Epithelial cell of prostate (primary cell): Measurements from ENCODE around the gene LDB2.

Experiments used
- DNase-seq: peaks from one replicate; pipeline ENCODE4 v3.0.0-alpha.2; 2011; ENCODE audit warnings: low read depth, low spot score
- H3K27ac ChIP-seq: fragments of 450-650 bp; 2 replicates; pipeline ENCODE4 v1.5.1; 2017; ENCODE audit warnings: mild to moderate bottlenecking

The LDB2 gene

DNA sequence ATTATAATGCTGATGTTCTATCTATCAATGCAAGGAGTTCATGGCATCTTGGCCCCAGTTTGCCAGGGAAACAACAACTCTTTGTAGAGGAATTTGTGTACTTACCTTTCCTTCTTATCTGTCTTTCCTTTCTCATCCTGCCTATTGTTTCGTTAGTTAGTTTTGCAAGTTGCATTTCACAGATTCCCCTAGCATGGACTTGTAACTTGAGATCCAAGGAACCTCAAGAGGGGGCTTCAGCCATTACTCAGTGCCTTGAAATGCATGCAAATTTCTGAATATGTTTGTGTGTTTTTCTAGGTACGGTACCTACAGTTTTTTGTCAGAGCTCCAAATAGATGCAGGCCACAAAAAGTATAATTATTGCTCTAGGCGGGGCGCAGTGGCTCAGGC, 203.6 kb downstream of the LDB2 start:
- DNase-seq = no peak
- H3K27ac ChIP-seq = no peak overlapping the region

DNA sequence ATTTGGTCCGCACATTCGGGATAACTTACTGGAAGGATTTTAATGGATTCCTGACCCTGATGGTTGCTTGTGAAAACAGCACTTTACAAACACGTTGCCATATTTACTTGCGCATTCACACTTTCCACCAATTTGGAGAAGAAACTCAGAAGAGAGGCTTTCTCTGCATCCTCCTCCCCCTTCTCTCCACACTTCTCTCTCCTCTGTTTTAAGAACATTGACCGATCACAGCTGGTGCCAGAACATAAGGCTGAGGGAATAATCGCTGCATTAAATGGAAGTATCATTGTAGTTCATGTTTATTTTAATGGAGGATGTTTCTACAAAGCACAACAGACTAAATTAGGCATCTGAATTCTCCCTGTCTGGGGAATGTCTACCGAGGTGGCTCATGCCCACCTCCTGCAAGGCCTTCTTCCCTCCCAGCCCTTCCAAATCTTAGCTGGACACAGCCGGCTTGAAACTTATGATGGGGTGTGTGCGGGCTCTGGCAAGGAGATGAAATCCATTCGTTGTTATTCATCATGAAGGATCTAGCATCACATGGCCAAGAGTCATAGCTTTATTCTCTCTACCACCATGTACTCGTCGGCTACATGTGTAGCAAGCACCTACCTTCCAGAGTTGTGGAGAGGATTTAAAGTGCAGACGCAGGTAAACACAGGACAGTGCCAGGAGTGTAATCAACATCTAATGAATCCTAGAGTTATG, 204.1 kb downstream of the LDB2 start:
- H3K27ac ChIP-seq = no peak overlapping the region
- no peak for DNase-seq

DNA sequence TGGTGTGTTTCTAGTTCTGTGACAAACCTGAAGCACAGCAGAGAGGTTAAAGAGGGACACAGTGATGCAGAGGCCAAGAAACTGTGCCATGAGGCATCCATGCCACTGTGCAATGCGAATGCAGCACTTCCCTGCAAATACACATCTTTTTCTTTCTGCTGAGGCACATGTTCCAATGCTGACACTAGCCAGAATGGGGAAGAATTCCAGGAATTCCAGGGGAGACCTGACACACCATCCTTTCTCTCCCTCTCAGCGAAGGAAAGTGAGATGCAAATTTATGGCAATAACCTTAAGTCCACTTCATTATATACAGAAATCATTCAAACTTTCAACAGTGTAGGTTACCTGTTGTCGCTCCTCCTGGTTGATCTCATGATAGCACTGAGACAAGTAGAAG, 204.8 kb downstream of the LDB2 start:
- no peak for DNase-seq
- no peak overlapping the region for H3K27ac ChIP-seq

DNA sequence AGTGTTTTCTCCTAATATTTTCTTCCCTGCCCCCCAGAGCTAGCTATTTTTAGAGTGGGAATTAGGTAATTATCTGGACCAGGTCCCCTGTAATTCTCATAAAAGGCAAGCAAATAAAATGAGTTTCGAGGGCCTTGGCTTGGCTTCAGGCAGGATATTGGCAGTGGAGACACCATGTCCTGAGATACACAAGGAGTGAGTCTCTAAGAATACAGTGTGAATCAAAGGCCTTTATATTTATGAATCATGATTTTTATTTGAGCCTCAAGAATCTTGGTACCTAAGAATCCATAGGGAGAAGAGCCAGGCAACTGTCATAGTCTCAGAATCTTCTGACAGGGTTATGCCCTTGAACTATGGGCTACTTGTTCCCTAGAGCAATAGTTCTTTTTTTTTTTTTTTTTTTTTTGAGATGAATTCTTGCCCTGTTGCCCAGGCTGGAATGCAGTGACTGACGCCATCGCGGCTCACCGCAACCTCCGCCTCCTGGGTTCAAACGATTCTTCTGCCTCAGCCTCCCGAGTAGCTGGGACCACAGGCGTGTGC, 205.4 kb downstream of the LDB2 start:
- DNase-seq = no peak
- no peak overlapping the region for H3K27ac ChIP-seq

DNA sequence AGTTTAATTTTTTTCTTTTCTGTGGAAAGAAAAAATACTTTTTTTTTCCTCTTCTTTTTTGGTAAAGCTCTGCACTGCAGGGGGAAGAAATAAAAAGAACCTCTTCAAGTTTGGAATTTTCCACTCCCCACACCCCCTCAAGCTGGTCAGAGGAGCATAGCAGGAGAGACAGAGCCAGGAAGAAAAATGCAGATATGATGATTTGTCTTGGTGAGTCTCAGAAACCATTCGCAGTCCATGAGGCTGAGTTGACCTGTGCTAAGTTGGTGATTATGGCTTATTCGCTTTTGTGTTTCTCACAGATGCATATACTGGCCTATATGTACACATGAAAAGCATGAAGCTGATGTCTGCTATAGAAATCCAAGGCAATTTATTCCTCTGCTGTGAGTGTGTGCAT, 205.9 kb downstream of the LDB2 start:
- DNase-seq = no peak
- no peak overlapping the region for H3K27ac ChIP-seq

DNA sequence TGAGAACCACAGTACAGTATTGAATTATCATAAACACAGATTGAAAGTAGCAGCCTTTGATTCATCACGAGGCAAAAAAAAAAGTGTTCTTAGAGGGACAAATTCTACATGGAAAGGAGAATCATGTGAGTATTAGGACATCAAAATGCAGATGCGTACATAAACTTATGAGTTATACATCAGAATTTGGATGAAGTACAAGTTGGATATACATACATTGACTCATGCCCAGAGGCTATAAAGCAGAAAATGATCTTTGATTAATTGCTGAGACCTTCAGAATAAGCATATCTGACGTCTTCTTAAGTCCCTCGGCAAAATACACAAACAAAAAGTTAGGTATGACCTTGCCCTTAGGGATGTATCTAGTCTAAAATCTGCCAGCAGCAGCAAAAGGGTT, 206.4 kb downstream of the LDB2 start:
- no peak overlapping the region for H3K27ac ChIP-seq
- no peak for DNase-seq

DNA sequence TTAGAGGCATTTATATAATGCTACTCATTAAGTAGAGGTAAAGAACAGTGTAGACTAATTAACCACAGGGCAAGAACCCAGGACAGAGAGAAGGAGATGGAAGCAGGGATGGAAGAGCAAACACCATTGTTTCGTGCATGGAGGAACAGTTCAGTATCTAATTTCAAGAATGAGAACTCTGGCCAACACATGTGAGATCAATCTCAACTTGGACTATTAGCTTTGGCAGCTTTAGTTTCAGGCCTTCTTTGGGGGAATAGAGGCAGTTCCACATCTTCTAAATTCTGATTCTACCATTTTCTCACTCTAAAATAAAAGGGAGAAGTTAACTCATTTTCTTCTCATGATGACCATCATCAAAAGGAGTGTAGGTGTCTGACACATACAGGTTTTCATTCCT, 207.0 kb downstream of the LDB2 start:
- no peak for DNase-seq
- no peak overlapping the region for H3K27ac ChIP-seq

DNA sequence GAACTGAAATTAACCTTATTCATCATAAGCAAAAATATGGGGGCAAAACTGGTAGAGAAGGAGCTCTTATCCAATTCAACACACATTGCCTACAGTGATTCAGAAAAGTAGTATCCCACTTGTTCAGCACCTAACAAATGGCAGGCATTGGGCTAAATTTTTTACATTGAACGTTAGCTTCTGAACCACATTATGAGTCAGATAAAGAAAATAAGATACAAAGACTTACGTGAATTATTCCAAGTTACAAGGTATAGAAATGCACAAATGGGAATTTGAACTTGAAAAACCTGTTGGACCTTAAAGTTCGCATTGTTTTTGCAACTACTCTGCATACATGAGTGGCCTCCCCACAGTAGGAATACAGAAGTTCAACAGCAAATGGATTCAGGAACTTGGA, 210.6 kb downstream of the LDB2 start:
- DNase-seq = no peak
- H3K27ac ChIP-seq = no peak overlapping the region

DNA sequence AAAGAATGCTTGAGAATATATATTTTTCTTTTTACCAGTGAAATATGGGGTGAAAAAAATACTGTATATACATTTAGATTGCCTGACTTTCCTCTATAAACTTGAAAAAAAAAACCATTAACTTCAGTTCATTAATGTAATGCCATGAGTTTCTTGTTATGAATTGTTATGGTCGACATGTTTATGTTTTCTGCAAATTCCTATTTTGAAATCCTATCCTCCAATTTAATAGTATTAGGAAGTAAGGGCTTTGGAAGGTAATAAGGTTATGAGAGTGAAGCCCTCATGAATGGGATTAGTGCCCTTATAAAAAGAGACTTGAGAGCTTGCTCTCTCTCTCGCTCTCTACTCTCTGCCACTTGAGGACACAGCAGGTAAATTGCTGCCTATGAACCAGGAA, 211.4 kb downstream of the LDB2 start:
- DNase-seq = no peak
- no peak overlapping the region for H3K27ac ChIP-seq

DNA sequence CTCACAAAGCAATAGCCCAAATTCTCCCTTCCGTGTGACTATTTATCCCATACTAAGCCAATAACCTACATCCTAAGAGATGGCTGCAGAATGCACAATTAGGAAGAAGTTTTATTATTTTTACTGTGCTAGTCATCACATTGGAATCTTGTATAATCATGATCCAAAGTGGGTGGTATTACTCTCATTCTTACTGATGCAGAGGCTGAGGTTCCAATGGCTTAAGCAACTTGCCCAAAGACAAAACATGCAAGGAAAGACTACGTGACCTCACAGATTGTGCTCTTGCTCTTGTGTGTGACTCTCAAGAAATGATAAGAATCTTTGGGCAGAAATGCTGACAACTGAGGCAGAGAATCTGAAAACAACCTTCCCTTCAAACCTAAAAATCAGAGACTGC, 212.2 kb downstream of the LDB2 start:
- DNase-seq = no peak
- H3K27ac ChIP-seq = no peak overlapping the region

DNA sequence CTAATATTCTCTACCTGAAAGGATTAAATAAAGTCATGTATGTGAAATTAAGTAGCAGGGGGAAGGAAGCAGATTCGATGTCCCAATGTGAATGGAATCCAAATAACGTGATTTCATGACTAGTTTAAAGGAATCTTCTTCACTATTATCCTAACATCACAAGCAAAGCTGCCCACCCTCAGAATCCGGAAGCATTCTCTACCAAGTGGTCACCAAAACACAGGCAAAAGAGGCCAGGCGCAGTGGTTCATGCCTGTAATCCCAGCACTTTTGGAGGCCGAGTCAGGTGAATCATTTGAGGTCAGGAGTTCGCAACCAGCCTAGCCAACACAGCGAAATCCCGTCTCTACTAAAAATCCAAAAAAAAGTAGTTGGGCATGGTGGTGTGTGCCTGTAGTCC, 212.9 kb downstream of the LDB2 start:
- H3K27ac ChIP-seq = no peak overlapping the region
- no peak for DNase-seq

DNA sequence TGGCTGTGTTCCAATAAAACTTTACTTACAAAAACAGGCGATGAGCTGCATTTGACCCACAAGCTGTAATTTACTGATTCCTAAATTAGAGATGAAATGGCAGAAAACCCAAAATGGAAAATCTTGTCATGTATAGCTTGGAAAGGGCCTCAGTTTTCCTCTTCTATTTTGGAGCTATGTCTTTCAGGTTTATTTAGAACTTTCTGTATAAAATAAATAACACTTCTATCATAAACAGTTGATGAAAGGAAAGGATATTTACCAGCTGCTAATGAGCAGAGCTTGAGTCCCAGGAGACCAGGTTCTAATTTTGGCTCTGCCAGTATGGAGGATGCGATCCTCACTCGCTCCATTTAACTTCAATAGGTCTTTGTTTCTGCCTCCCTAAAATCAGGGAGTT, 213.5 kb downstream of the LDB2 start:
- H3K27ac ChIP-seq = no peak overlapping the region
- no peak for DNase-seq

DNA sequence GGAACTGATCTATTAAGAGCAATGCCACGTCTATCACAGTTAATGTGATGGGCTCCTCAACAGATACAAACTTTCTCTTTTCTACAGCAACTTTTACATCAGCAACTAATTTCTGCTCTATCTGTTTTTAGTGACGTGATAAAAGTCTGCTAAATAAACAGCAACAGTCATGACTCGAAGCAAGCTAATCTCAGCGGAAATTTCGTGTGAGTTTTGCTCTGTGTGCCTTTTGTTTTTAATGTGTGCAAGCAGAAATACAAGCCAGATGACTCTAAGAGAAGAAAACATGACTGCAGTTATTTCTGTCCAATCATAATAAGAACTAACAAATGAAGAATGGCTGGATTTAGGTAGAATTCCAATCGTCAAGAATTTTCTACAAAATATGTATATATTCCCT, 214.3 kb downstream of the LDB2 start:
- no peak for DNase-seq
- no peak overlapping the region for H3K27ac ChIP-seq

DNA sequence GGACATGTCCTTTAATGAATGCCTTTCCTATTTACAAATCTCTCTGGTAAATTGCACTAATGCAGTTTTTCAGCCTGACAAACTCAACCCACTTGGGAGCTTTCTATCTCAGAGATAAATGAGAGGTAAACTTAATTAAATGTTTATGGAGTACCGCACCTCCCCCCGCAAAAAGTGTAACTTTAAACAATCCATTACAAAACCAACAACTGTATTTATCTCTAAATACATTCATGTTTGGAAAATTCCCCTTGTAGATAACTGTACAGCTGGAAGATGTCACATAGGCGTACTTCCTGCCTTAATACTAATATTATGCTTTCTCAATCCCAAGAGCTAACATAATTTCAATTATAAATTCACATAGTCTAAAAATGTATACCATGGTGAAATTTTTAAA, 215.5 kb downstream of the LDB2 start:
- no peak overlapping the region for H3K27ac ChIP-seq
- DNase-seq = no peak

DNA sequence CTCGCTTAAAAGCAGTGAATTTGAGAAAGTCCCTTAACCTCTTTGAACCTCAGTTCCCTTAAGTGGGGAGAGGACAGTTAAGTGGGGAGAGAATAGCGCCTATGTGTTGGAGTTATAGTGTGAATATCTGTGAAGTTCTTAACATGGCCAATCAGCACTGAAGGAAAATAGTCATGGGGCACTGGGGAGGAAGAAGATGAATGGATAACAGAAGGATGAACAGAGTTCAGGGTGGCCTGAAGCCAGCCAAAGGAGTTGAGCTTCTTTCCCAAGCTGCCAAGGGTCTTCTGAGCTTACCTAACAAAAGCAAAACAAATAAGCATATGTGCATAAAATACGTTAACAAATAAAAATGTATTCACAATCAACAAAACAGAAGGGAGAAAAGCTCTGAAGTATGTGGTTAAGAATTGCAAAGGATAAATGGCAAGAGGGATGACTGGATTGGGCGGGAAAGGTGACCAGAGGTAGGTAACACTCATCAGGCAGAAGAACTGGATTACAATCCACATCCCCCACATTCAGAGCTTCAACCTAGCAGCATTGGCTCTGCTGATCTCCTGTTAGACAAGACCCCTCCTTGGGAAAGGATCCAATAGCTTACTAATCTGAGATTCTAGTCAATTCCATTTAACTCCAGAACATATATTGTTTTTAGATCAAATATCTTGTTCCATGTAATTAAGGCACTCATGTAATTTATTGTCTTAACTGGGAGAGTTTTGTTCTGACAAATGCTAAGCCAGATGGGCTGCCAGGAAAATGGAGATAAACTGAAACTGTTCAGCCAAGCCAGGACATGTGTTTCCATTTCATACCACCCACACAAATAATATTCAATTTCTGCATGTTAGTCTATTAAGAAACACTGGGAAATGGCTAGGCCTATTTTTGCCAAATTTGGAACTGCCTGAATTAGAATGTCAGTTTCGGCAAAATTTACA, 221.2 kb downstream of the LDB2 start:
- H3K27ac ChIP-seq = no peak overlapping the region
- no peak for DNase-seq

DNA sequence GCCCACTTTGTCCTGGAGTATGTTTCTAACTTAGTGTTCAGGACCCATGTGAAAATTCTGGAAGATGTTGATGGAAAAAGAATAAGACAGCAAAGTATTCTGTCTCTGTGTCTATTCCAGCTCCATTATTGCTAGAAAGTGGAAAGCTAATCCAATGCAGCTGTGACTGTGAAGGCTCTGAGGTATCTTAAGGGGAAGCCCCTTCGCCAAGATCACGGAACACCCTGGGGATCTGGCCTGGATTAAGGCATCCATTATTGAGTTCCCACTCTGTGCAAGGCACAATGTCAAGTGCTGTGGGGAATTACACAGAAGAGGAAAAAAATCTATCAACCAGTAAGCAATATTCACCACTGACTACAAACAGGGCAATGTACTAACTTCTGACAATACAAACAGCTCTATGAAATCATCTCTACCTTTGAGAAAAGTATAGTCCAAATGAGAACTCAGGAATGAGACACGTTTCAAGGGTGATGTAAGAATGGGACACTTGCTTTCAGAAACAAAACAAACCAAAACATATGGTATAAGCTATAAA, 222.1 kb downstream of the LDB2 start:
- no peak for DNase-seq
- no peak overlapping the region for H3K27ac ChIP-seq

DNA sequence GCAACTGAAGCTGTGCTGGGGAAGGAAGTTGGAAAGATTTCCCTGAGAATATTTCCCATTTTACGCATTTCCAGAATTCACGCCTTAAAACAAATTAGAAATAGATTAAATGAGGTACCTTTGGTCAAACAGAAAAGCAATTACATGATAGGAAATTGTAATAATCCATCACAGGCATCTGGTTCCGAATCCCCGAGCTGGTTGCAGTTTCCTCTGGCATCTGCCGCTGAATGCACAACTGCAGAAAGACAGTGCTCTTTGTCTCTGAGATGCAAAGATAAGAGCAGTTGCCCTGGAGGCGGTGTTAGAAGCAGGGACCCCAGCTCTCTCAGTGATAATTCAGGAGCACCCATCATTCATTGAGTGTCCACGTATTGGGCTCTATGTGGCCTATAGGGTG, 224.4 kb downstream of the LDB2 start:
- no peak for DNase-seq
- no peak overlapping the region for H3K27ac ChIP-seq

DNA sequence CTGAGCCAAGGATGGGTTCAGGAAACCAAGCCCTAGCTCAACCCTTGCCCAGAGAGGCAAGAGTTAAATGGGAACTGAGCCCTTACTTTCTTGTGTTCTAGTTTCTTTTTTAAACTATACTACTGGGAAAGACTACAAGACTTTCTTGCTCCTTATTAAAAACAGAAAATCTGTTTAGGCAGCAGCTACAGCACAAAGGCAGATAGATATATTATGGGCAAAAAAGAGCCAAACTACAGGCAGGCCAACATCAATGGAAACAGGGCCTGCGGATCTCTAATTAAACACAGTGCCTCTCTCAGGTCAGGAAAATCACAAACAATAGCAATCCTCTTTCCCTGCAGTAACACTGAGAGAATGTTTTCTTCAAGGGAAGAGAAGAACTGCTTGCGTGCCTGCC, 226.0 kb downstream of the LDB2 start:
- H3K27ac ChIP-seq = no peak overlapping the region
- no peak for DNase-seq

DNA sequence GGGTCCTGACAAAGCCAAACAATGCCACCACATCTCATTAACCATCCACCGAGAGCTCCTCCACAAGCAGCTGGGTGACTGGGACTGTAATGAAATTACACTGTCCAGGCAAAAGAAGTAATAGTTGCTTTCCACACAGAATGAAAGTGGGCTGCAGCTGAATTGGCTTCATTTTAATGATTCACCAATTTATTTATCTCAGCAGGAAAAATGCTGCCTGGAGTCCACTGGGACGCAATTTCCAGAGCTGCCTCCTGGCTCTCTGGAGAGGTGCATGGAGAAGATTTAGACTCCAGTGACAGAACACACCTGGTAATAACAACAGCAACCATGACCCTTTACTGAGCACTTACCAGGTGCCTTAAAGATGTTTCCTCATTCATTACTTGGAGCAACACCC, 226.7 kb downstream of the LDB2 start:
- no peak overlapping the region for H3K27ac ChIP-seq
- DNase-seq = no peak

DNA sequence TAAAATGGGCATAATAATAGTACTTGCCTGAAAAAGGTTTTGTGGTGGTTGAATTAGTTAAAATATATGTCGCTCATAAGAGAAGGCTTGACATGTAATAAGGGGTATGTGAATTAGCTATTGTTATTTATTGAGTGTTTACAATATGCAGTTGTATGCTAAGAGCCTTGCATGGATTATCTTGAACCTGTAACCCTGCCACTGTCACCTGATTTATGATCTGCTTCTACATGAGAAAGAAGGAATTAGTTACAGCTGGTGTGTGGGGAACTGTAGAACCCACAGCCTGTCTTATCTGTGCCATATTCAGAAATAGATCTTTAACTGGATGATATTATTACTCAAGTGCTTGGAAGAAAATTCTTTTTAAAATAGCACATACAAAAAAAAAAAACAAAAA, 227.7 kb downstream of the LDB2 start:
- H3K27ac ChIP-seq = no peak overlapping the region
- no peak for DNase-seq

DNA sequence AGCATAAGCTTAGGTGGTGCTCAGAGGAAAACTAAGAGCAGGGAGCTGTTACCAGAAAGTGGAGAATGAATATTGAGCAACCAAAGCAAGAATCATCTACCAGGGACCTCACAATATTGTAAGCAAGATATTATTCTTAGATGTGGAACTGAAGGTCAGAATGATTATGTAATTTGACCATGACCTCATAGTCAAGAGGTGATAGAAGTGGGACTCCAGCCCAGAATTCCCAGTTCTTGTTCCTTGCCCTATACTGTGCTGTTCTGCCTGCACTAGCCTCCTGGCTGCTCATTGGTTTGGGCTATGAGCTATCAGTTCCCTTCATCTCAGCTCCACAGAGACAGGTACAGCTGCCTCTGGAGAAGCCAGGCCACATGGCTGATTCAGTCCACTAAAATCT, 229.4 kb downstream of the LDB2 start:
- no peak overlapping the region for H3K27ac ChIP-seq
- no peak for DNase-seq
